HepG2 (cell line): ENCODE measurements around the gene THY1. TPM values are rescaled to one million over a fixed set of nuclear protein-coding genes. Genes with fewer than 3 reads are reported as not detected.

Experiments used
- ATAC-seq: fragments of 200-7000 bp; cut with Tn5 transposase; 3 replicates; pipeline ENCODE4 v1.9.1; 2020; ENCODE audit warnings: mild to moderate bottlenecking, moderate library complexity
- BruUV-seq: library from RNA; stranded (reverse); fragments of 400-500 nt; replicated peaks from 2 replicates; lab custom pipeline; 2021; lab: Mats Ljungman, UMichigan
- CTCF ChIA-PET: fragments of 300-600 bp; formaldehyde crosslinking; extraction: SDS; loops from one replicate; lab custom pipeline; 2021; ENCODE audit warnings: low total read pairs, inconsistent platforms, low intra/inter-chr PET ratio; lab: Yijun Ruan, JAX
- POLR2A ChIA-PET: fragments of 350-600 bp; sonication (Branson Sonifier 250); formaldehyde crosslinking; loops from one replicate; lab custom pipeline; 2020; ENCODE audit warnings: antibody characterized with exemption, inconsistent platforms; lab: Yijun Ruan, JAX
- DNase-seq: peaks from one replicate; pipeline ENCODE4 v3.0.0-alpha.2; 2015; ENCODE audit warnings: low spot score
- FAIRE-seq: peaks from 3 replicates; lab custom pipeline; 2011; peaks lifted over from hg19 to GRCh38; lab: Jason Lieb, UNC
- H2AFZ ChIP-seq: one replicate; pipeline ENCODE4 v1.6.1; 2011; ENCODE audit warnings: low read length, inconsistent platforms
- H3K27ac ChIP-seq: fragments of 300-600 bp; 3 replicates; pipeline ENCODE4 v1.8.0; 2011; ENCODE audit warnings: mixed run types, mild to moderate bottlenecking, mixed read lengths, low read length, inconsistent platforms; ENCODE audit not compliant: insufficient read depth; ENCODE audit errors: extremely low read length
- H3K27me3 ChIP-seq, 2 experiments: fragments of 200-600 bp in 1 of 2; 2 replicates in 1 of 2; 3 replicates in 1 of 2; pipeline versions ENCODE4 v1.6.0 to v1.8.0; 2011; ENCODE audit warnings: low read length in 2 of 2, mild to moderate bottlenecking in 2 of 2, moderate library complexity in 2 of 2, inconsistent platforms in 1 of 2; ENCODE audit not compliant: insufficient read depth in 2 of 2, control insufficient read depth in 1 of 2
- H3K36me3 ChIP-seq, 2 experiments: fragments of 200-600 bp in 1 of 2; replicated peaks in 1 of 2; 2 replicates in 1 of 2; 3 replicates in 1 of 2; pipeline versions ENCODE4 v1.5.1 to v1.8.0; 2011; ENCODE audit warnings: low read length in 2 of 2, inconsistent platforms in 1 of 2; ENCODE audit not compliant: insufficient read depth in 2 of 2, control insufficient read depth in 1 of 2
- H3K4me1 ChIP-seq: 2 replicates; pipeline ENCODE4 v1.5.1; 2012; ENCODE audit warnings: low read length, inconsistent platforms; ENCODE audit not compliant: insufficient read depth
- H3K4me2 ChIP-seq: 2 replicates; pipeline ENCODE4 v1.6.0; 2011; ENCODE audit warnings: low read depth, low read length, inconsistent platforms
- H3K4me3 ChIP-seq, 3 experiments: fragments of 200-600 bp in 1 of 3; sonication (generic), shearing (Covaris generic) in 1 of 3; replicated peaks in 1 of 3; 2 replicates each; pipeline ENCODE4 v1.5.1; 2011 to 2016; ENCODE audit warnings: low read length in 3 of 3, inconsistent platforms in 2 of 3, low read depth in 2 of 3, mild to moderate bottlenecking in 2 of 3, control low read depth in 1 of 3, mixed read lengths in 1 of 3; ENCODE audit not compliant: insufficient read depth in 1 of 3
- H3K79me2 ChIP-seq: one replicate; pipeline ENCODE4 v1.6.1; 2011; ENCODE audit warnings: low read length, inconsistent platforms; ENCODE audit not compliant: insufficient read depth
- H3K9ac ChIP-seq: 2 replicates; pipeline ENCODE4 v1.6.0; 2011; ENCODE audit warnings: mild to moderate bottlenecking, low read depth, low read length, inconsistent platforms; ENCODE audit not compliant: insufficient read depth
- H3K9me3 ChIP-seq: 2 replicates; pipeline ENCODE4 v1.5.1; 2012; ENCODE audit warnings: mild to moderate bottlenecking, low read length
- H4K20me1 ChIP-seq: 2 replicates; pipeline ENCODE4 v1.6.0; 2011; ENCODE audit warnings: inconsistent platforms, mild to moderate bottlenecking, low read length, moderate library complexity; ENCODE audit not compliant: insufficient read depth
- AKNA ChIP-seq: sonication (generic); formaldehyde crosslinking; IDR thresholded peaks from 2 replicates; pipeline ENCODE4 v1.4.0; 2020; ENCODE audit warnings: missing genetic modification reagents, borderline replicate concordance
- CSRNP1 ChIP-seq: sonication (generic); formaldehyde crosslinking; IDR thresholded peaks from 2 replicates; pipeline ENCODE4 v1.8.1; 2023; ENCODE audit warnings: mild to moderate bottlenecking, missing genetic modification reagents
- HOXD1 ChIP-seq: sonication (generic); formaldehyde crosslinking; IDR thresholded peaks from 2 replicates; pipeline ENCODE4 v1.5.0; 2020; ENCODE audit warnings: missing genetic modification reagents
- MED13 ChIP-seq: sonication (generic); formaldehyde crosslinking; IDR thresholded peaks from 2 replicates; pipeline ENCODE4 v1.5.0; 2020; ENCODE audit warnings: missing genetic modification reagents
- MYC ChIP-seq: sonication (generic); formaldehyde crosslinking; IDR thresholded peaks from 2 replicates; pipeline ENCODE4 v1.9.0; 2021; ENCODE audit warnings: missing genetic modification reagents, borderline replicate concordance
- ZNF280D ChIP-seq: sonication (generic); formaldehyde crosslinking; IDR thresholded peaks from 2 replicates; pipeline ENCODE4 v1.5.1; 2020; ENCODE audit warnings: mild to moderate bottlenecking, missing genetic modification reagents
- WGBS: methylation state at CpG from one replicate; pipeline ENCODE4 v1.1.6; 2017; ENCODE audit warnings: low lambda C conversion rate; 5-methylcytosine and 5-hydroxymethylcytosine counted together
- in situ Hi-C: cut with HindIII; loops from 2 replicates; pipeline ENCODE4 v1.10.0; 2017; ENCODE audit warnings: low pct_unique_long_range_greater_than_20kb; ENCODE audit not compliant: extremely low pct_ligation_motif_present
- intact Hi-C: fragments of 100-400 bp; cut with micrococcal nuclease; formaldehyde crosslinking; loops from one replicate; pipeline ENCODE4 v1.10.0; 2022; ENCODE audit not compliant: unreplicated experiment
- polyA plus RNA-seq, 8 experiments: library from polyadenylated mRNA; depleted of rRNA in 3 of 8; stranded (reverse) in 7 of 8; unstranded in 1 of 8; fragments of >200 nt; fragmentation: Illumina TruSeq in 4 of 8; extraction: Trizol in 4 of 8; gene quantifications; 2 replicates each; pipeline versions ENCODE4 v1.2.1 to v1.2.3, GENCODE V29; 2011 to 2016; ENCODE audit warnings: low read depth in 4 of 8, missing spikeins in 1 of 8, mixed read lengths in 1 of 8; ENCODE audit not compliant: insufficient read depth in 1 of 8
- total RNA-seq, 5 experiments: library from RNA; depleted of rRNA; stranded (reverse); fragments of >200 nt; fragmentation: Illumina TruSeq; extraction: Trizol; gene quantifications; 2 replicates each; pipeline ENCODE4 v1.2.3, GENCODE V29; 2016; ENCODE audit warnings: low read depth in 1 of 5
- TF ChIP-seq, protein P1 (sequence below): IDR thresholded peaks from 2 replicates; pipeline ENCODE4 v1.6.1; 2016
- TF ChIP-seq, protein P2 (sequence below): sonication (generic); formaldehyde crosslinking; IDR thresholded peaks from 2 replicates; pipeline ENCODE4 v1.5.0; 2020; ENCODE audit warnings: missing genetic modification reagents

The THY1 gene
- total and polyA plus RNA-seq, 2 of the 13 experiments (the other 11 are each of a cell fraction or from before 2014, with no cell fraction given): not detected

DNA sequence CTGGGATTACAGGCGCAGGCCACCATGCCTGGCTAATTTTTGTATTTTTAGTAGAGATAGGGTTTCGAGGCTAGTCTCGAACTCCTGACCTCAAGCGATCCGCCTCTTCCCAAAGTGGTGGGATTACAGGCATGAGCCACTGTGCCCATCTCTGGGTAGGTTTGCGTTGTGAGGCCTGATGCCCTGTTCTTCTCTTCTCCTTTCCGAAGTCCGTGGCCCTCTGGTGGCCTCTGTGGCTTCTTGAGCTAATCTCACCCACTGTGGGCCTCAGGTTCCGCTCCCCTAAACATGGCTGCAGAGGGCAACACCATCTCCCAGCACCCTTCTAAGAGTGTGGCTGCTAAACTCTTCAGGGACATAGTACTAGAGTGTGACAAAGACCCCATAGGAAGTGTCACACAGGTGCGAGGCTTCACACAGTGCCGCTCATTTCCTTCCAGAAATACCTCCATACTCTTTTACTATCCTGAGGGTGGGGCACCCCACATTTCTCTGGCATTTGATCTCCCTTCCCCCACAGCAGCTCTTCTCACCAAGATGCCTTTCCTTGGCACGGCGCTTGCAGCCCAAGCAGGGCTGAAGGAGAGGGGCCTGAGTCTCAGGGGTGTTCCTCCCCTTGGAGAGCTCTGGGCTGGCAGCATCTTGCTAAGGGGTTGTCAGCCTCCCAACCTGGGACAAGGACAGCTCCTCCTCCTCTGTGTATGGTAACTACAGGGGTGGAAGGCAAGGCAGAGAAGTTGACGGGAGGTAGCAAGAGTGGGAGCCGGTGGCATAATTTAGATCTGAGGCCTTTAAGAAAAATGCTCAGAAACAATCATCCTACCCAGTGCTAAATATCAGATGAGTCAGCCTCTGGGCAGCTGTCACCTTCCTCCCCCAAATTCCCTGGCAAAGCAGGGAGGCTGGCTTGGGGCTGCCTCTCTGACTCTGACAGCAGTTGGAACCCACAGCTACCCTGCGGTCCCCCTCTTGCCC is 6.1 kb downstream of the THY1 start:
- no peak for ATAC-seq

More for the DNA sequence above, 6.1 kb downstream of the THY1 start:
- H3K9ac ChIP-seq: no peak overlapping the region
- no peaks in the 10 kb centered on the region for H3K36me3 ChIP-seq
- ChIA-PET CTCF (no interaction called here), POLR2A (no interaction called here)
- no peak for TF ChIP-seq MED13
- TF ChIP-seq MYC (CRISPR knock-in tag): no peak
- TF ChIP-seq, protein P1, sequence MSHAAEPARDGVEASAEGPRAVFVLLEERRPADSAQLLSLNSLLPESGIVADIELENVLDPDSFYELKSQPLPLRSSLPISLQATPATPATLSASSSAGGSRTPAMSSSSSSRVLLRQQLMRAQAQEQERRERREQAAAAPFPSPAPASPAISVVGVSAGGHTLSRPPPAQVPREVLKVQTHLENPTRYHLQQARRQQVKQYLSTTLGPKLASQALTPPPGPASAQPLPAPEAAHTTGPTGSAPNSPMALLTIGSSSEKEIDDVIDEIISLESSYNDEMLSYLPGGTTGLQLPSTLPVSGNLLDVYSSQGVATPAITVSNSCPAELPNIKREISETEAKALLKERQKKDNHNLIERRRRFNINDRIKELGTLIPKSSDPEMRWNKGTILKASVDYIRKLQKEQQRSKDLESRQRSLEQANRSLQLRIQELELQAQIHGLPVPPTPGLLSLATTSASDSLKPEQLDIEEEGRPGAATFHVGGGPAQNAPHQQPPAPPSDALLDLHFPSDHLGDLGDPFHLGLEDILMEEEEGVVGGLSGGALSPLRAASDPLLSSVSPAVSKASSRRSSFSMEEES (CRISPR knock-in tag): no peak
- TF ChIP-seq CSRNP1 (CRISPR knock-in tag): no peak
- TF ChIP-seq, protein P2, sequence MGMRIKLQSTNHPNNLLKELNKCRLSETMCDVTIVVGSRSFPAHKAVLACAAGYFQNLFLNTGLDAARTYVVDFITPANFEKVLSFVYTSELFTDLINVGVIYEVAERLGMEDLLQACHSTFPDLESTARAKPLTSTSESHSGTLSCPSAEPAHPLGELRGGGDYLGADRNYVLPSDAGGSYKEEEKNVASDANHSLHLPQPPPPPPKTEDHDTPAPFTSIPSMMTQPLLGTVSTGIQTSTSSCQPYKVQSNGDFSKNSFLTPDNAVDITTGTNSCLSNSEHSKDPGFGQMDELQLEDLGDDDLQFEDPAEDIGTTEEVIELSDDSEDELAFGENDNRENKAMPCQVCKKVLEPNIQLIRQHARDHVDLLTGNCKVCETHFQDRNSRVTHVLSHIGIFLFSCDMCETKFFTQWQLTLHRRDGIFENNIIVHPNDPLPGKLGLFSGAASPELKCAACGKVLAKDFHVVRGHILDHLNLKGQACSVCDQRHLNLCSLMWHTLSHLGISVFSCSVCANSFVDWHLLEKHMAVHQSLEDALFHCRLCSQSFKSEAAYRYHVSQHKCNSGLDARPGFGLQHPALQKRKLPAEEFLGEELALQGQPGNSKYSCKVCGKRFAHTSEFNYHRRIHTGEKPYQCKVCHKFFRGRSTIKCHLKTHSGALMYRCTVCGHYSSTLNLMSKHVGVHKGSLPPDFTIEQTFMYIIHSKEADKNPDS (CRISPR knock-in tag): no peak
- TF ChIP-seq HOXD1 (CRISPR knock-in tag): no peak
- no peak for TF ChIP-seq AKNA (CRISPR knock-in tag)
- TF ChIP-seq ZNF280D (CRISPR knock-in tag): no peak
- no peaks in the 10 kb centered on the region for H3K9me3 ChIP-seq
- 95% methylated on average over 16 of the region's 16 CpGs for WGBS
- DNase-seq (no peak), FAIRE-seq (no peak)
- no peak overlapping the region for H3K27ac ChIP-seq
- in situ Hi-C loops (no loop called here), intact Hi-C loops (no loop called here)
- no peak overlapping the region for H3K4me2 ChIP-seq
- H3K4me1 ChIP-seq: peaks cover 6% of the 10 kb centered on the region; the same call in 1 of the 2 replicates
- H4K20me1 ChIP-seq: no peaks in the 10 kb centered on the region
- H2AFZ ChIP-seq: no peak overlapping the region
- no TSS peak for BruUV-seq
- no peaks in the 10 kb centered on the region for H3K79me2 ChIP-seq
- no peak overlapping the region for H3K4me3 ChIP-seq
- H3K27me3 ChIP-seq: no peaks in the 10 kb centered on the region; a peak in 1 of 5 replicates
